GM19397 (cell line): ENCODE measurements around the gene TAMM41.
"Not testable (repeated sequence)": the region's sequence is repeated elsewhere in the genome, so short reads cannot be mapped to it uniquely, and the experiment has no call there.

Experiments
- ATAC-seq: cut with Tn5 transposase; IDR thresholded peaks from one replicate; pipeline ENCODE4 v1.9.1; 2021; ENCODE audit warnings: mild to moderate bottlenecking, moderate library complexity; ENCODE audit not compliant: unreplicated experiment

Gene TAMM41

GRCh38 chr3:11818033-11818432 is 28.7 kb downstream of the TAMM41 start:
- ATAC-seq = no peak

- ATAC-seq = no peak
Measured at GRCh38 chr3:11815111-11815510, 31.6 kb downstream of the TAMM41 start.

GRCh38 chr3:11814663-11815062 is 32.0 kb downstream of the TAMM41 start:
- no peak for ATAC-seq

GRCh38 chr3:11810276-11810675 is 36.4 kb downstream of the TAMM41 start:
- ATAC-seq = no peak

GRCh38 chr3:11808231-11808630 is 38.5 kb downstream of the TAMM41 start:
- no peak for ATAC-seq

- no peak for ATAC-seq
Measured at GRCh38 chr3:11807686-11808085, 39.0 kb downstream of the TAMM41 start.

- ATAC-seq = no peak
Measured at GRCh38 chr3:11805716-11806115, 41.0 kb downstream of the TAMM41 start.

- no peak for ATAC-seq
Measured at GRCh38 chr3:11803977-11804892, 42.5 kb downstream of the TAMM41 start.

- no peak for ATAC-seq
Measured at GRCh38 chr3:11799791-11800190, 46.9 kb downstream of the TAMM41 start.

- ATAC-seq = no peak
Measured at GRCh38 chr3:11794927-11795326, 51.8 kb downstream of the TAMM41 start.

- no peak for ATAC-seq
Measured at GRCh38 chr3:11791339-11792200, 55.1 kb downstream of the TAMM41 start.

GRCh38 chr3:11789412-11789811 is 57.3 kb downstream of the TAMM41 start:
- no peak for ATAC-seq

GRCh38 chr3:11784971-11785377 is 61.7 kb downstream of the TAMM41 start:
- no peak for ATAC-seq

- no peak for ATAC-seq
Measured at GRCh38 chr3:11780341-11780740, 66.3 kb downstream of the TAMM41 start.

- ATAC-seq = no peak
Measured at GRCh38 chr3:11779626-11780025, 67.1 kb downstream of the TAMM41 start.

GRCh38 chr3:11778248-11778647 is 68.4 kb downstream of the TAMM41 start:
- ATAC-seq = no peak

- ATAC-seq = no peak
Measured at GRCh38 chr3:11776346-11776745, 70.3 kb downstream of the TAMM41 start.

- ATAC-seq = no peak
Measured at GRCh38 chr3:11775493-11775892, 71.2 kb downstream of the TAMM41 start.

- no peak for ATAC-seq
Measured at GRCh38 chr3:11774296-11774877, 72.3 kb downstream of the TAMM41 start.

GRCh38 chr3:11771931-11772330 is 74.8 kb downstream of the TAMM41 start:
- ATAC-seq = not testable (repeated sequence)
